Testis (tissue), 3 donors: ENCODE results near the gene BCKDHB. TPM values are rescaled to one million over a fixed set of nuclear protein-coding genes. Genes with fewer than 3 reads are reported as not detected.
"Not testable (repeated sequence)": the region's sequence is repeated elsewhere in the genome, so short reads cannot be mapped to it uniquely, and the experiment has no call there.

Experiments used
- DNase-seq: peaks from one replicate; pipeline ENCODE4 v3.0.0-alpha.2; 2019
- H3K27ac ChIP-seq, 2 donors: fragments of 200-600 bp; sonication (generic); one replicate each; pipeline ENCODE4 v1.5.1; 2019
- H3K27me3 ChIP-seq: fragments of 200-600 bp; sonication (generic); one replicate; pipeline ENCODE4 v1.5.1; 2019
- H3K36me3 ChIP-seq: fragments of 200-600 bp; sonication (generic); one replicate; pipeline ENCODE4 v1.5.1; 2017; ENCODE audit warnings: low read depth; ENCODE audit errors: missing control alignments
- H3K4me1 ChIP-seq: fragments of 200-600 bp; sonication (generic); one replicate; pipeline ENCODE4 v1.5.1; 2019
- H3K4me3 ChIP-seq, 2 donors: fragments of 200-600 bp; sonication (generic); one replicate each; pipeline ENCODE4 v1.5.1; 2017 to 2019
- H3K9me3 ChIP-seq: fragments of 200-600 bp; sonication (generic); one replicate; pipeline ENCODE4 v1.5.1; 2017
- CTCF ChIP-seq, 3 experiments: fragments of 450-650 bp in 2 of 3; fragments of 200-600 bp in 1 of 3; sonication (generic) in 1 of 3; IDR thresholded peaks; one replicate each; pipeline ENCODE4 v1.5.1; 2016 to 2019; ENCODE audit warnings: antibody characterized with exemption in 3 of 3, mild to moderate bottlenecking in 2 of 3, moderate library complexity in 1 of 3
- POLR2A ChIP-seq: fragments of 450-650 bp; IDR thresholded peaks from one replicate; pipeline ENCODE4 v1.6.1; 2017; ENCODE audit warnings: antibody characterized with exemption, mild to moderate bottlenecking, moderate library complexity
- WGBS, 2 donors: methylation state at CpG; one replicate each; pipeline ENCODE4 v1.1.5; 2018; 5-methylcytosine and 5-hydroxymethylcytosine counted together
- intact Hi-C: fragments of 100-400 bp; cut with DNase I; formaldehyde crosslinking; loops from one replicate; pipeline ENCODE4 v1.15.1; 2023; ENCODE audit warnings: low total_unique reads
- polyA plus RNA-seq: library from polyadenylated mRNA; stranded (reverse); fragments of 350-450 nt; fragmentation: Illumina TruSeq; extraction: RNeasy Lipid Tissue Mini Kit (QIAGEN cat#74804); gene quantifications from one replicate; pipeline ENCODE4 v1.2.3, GENCODE V29; 2014; ENCODE audit warnings: low read depth, low replicate concordance; ENCODE audit not compliant: insufficient read depth
- total RNA-seq, 2 donors: library from RNA; depleted of rRNA; stranded (reverse); fragments of >200 nt; gene quantifications; one replicate each; pipeline ENCODE4 v1.2.3, GENCODE V29; 2016

BCKDHB gene
- total and polyA plus RNA-seq, 3 donors from 2014 or later: 22.6 to 29.0 (median 23.3) TPM

- intact Hi-C loops: no loop called here
- WGBS, 2 donors: 93 to 98% methylated on average over 2 of the region's 2 CpGs
- no peak for DNase-seq
- no peaks in the 10 kb centered on the region for H3K36me3 ChIP-seq
- no peak overlapping the region for H3K27ac ChIP-seq
- no peak for TF ChIP-seq CTCF (IDR thresholded peaks at IDR 0.05)
- no peak for TF ChIP-seq POLR2A
- no peaks in the 10 kb centered on the region for H3K27me3 ChIP-seq
- no peaks in the 10 kb centered on the region for H3K4me1 ChIP-seq
- H3K9me3 ChIP-seq: no peaks in the 10 kb centered on the region
- no peak overlapping the region for H3K4me3 ChIP-seq
Observed at GRCh38 chr6:80282913-80283554, 176.6 kb downstream of the BCKDHB start.

- no peaks in the 10 kb centered on the region for H3K9me3 ChIP-seq
- no peak overlapping the region for H3K27ac ChIP-seq
- no peaks in the 10 kb centered on the region for H3K27me3 ChIP-seq
- intact Hi-C loops: no loop called here
- TF ChIP-seq CTCF (IDR thresholded peaks at IDR 0.05) (no peak), POLR2A (no peak)
- H3K4me3 ChIP-seq: no peak overlapping the region
- no peaks in the 10 kb centered on the region for H3K36me3 ChIP-seq
- no peaks in the 10 kb centered on the region for H3K4me1 ChIP-seq
- DNase-seq: no peak
Observed at GRCh38 chr6:80287112-80287511, 180.6 kb downstream of the BCKDHB start.

- DNase-seq: no peak
- intact Hi-C loops: no loop called here
- no peaks in the 10 kb centered on the region for H3K4me1 ChIP-seq
- no peak overlapping the region for H3K27ac ChIP-seq
- TF ChIP-seq CTCF (IDR thresholded peaks at IDR 0.05): no peak
- TF ChIP-seq POLR2A: no peak
- H3K4me3 ChIP-seq: no peak overlapping the region
- no peaks in the 10 kb centered on the region for H3K36me3 ChIP-seq
- no peaks in the 10 kb centered on the region for H3K9me3 ChIP-seq
- 83 to 84% methylated on average over 3 of the region's 3 CpGs for WGBS, 2 donors
- H3K27me3 ChIP-seq: no peaks in the 10 kb centered on the region
Observed at GRCh38 chr6:80287607-80288006, 181.1 kb downstream of the BCKDHB start.

- WGBS, 2 donors: 72% methylated on average over 3 of the region's 3 CpGs; no CpG with 5 or more reads in 1 of the 2 donors
- Histone ChIP-seq H3K27me3 (no peaks in the 10 kb centered on the region), H3K36me3 (no peaks in the 10 kb centered on the region), H3K9me3 (no peaks in the 10 kb centered on the region), H3K4me3 (no peak overlapping the region), H3K27ac (no peak overlapping the region), H3K4me1 (no peaks in the 10 kb centered on the region)
- TF ChIP-seq POLR2A (no peak), CTCF (IDR thresholded peaks at IDR 0.05) (no peak)
- intact Hi-C loops: no loop called here
- no peak for DNase-seq
Observed at GRCh38 chr6:80289727-80290126, 183.3 kb downstream of the BCKDHB start.

GRCh38 chr6:80294531-80294930 is 188.1 kb downstream of the BCKDHB start:
- H3K4me3 ChIP-seq, H3K36me3 ChIP-seq, H3K27me3 ChIP-seq, H3K27ac ChIP-seq, H3K4me1 ChIP-seq, DNase-seq, intact Hi-C loops, H3K9me3 ChIP-seq: not testable (repeated sequence)
- 89 to 92% methylated on average over 4 of the region's 4 CpGs for whole genome bisulfite sequencing, 2 donors
